HG03280 (cell line): ENCODE measurements around the gene FXYD2.
"Not testable (repeated sequence)": the region's sequence is repeated elsewhere in the genome, so short reads cannot be mapped to it uniquely, and the experiment has no call there.

Source experiments
- ATAC-seq: cut with Tn5 transposase; IDR thresholded peaks from one replicate; pipeline ENCODE4 v1.9.1; 2021; ENCODE audit warnings: mild to moderate bottlenecking, moderate library complexity; ENCODE audit not compliant: unreplicated experiment

The FXYD2 gene

DNA sequence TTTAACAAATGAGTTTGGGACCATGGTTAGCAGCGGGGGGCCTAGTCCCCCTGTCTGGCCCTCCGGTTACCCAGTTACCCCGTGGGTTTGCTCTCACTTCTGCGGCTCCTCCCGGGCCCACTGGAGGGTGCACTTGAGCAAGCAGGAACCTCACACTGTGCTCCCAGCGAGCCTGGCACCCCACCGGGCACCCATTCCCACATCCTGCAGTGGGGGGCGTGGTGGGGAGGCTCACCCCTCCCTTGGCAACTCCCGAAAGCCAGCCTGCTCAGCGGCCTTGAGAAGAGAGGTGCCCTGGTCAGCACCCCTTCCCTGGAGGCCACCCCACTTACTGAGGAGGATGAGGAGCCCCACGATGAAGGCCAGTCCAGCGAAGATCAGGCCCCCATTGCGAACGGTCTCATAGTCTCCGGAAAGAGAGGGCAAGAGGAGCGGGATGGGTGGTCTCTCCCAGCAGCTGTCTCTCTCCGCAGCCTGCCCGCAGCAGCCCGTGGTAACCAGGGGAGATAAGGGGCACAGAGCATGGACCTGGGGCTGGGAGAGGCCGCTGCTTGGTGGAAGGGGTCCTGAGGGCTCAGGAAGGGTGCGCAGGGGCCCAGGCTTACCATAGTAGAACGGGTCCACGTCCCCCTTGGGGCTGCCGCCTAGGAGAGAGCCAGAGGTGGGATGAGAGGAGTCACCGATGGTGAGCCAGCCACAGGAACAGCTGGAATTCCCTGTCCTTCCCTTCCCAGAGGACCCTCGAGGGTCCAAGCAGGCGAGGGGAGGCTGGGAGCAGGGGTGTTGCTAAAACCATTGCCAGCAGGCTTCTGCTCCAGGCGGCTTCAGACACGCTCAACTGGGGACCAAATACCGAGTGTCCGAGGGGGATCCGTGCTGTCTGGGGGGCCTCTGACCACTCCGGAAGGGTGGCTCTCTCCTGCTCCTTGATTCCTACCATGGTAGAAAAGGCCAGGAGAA lies 2.2 kb downstream of the FXYD2 start:
- no peak for ATAC-seq

DNA sequence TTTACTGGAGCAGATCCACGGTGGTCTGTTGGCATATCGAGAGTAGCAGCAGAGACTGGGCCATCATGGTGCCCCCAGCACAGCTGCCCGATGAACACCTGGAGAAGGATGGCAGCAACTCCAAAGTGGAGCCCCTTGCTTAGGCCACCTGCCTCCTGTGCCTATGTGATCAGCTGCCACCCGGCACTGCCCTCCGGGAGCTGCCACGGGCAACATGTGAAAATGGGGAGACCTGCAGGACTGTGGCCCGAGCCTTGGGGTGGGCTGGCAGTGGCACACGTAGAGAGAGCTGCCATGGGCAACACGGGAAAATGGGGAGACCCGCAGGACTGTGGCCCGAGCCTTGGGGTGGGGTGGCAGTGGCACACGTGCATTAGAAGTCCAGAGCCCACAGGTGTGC lies 3.1 kb downstream of the FXYD2 start:
- no peak for ATAC-seq

DNA sequence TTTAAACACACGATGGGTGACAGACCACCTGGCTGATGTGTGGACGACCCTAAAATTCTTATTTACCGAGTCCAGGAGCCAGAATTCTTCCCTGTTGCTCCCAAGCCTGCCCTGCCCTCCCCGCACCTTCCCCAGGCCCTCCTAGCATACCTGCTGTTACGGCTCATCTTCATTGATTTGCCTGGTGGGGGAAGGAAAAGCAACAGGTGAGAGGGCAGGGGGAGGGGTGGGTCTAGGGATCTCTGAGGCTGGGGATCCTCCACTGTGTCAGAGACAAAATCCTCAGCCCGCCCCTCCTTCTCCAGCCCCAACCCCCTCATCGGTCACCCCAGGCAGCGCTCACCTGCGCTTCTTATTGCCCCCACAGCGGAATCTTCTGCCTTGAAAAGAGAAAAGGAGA lies 4.0 kb downstream of the FXYD2 start:
- no peak for ATAC-seq

DNA sequence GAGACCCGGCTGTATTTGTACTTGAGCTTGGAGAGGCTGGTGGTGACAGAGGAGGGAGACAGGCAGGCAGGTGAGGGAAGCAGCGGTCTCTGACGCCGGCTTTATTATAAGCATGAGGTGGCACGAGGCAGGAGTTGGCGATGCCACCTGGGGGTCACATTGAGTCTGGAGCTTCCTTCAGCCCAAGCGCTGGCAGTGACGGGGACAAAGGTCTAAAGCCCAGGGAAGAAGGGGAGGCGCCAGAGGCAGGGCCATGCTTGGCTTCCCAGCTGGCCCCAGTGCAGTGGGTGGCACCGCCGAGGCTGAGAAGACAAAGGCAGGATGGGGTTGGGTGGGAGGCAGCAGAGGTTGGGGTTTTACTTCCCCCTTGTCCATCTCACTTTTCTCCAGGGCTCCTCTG lies 4.5 kb downstream of the FXYD2 start:
- no peak for ATAC-seq

DNA sequence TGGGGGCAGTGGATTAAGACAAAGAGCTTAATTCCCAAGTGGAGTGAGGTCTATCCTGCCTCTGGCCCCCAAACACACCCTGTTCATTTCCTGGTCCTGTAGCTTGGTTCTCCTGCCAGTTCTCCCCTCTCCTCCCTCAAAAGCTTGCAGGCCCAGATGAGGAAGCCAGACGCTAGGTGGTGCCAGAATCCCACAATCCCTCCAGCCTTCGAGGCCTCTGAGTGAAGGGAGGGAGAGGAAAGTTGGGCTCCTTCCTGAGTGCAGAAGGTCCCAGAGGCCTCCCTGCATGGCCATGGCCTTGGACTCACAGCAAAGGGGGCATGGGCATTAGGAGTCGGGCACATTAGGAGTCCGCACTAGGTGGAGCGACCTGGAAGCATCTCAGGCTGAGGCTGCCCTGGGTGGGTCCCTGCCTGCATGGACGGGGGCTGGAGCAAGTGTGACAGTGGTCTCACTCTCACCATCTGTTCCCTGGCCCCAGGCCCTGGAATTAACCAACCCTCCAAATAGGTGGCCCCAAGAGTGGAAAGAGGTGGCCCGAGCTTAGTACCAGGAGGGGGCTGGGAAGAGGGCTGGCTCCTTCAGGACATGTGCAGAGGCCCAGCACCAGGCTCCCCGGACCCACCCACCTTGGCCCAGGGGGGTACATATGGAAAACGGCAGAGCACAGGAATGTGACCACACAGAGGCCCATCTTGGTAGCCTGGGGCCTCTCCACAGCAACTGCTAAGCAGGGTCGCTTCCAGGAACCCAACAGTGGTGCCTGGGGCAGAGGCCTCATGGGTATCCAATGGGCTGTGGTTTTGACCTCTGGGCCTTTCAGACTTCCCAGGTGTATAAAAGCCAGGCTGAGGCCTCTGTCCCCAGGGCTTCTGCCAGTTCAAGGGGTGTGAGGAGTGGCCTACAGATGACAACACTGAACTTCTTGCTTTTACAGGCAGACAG lies 5.2 kb downstream of the FXYD2 start:
- no peak for ATAC-seq

DNA sequence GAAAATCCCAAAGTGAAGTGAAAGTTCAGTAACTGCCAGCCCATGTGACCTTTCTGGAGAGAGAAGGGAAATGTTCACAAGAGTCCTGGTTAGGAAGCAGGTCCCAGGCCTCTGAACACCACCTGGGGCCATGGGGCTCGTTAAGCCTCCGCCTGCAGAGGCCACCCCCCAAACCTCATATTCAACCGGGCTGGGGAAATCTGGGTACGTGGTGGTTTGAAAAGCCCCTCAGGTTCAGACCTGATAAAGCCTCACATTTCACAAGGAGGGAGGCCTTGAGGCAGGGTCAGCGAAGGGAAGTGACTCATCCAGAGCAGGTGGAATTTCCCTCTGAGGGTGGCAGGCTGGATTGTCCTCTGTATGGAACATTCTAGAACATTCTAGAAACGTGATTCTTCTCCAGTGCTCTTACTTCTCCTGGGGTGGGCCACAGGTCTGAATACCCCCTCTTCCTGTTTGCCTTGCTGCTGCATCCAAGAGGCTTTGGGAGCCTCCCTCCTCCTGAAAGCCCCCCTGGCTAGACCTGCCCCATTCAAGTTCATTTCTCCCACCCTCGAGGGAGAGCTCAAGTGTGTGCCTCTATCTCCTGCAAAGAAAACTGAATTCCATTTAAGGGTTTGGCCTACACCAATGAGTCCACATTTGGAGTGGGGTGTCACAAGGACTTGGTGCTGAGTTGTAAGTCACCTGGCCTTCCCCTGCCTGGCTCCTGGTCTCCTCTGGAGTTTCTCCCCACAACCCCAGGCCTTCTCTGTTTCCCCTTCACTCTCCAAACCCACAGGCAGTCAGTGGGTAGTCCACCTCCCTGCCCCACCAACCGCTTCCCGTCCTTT lies 6.3 kb downstream of the FXYD2 start:
- peak; percentile 23 for ATAC-seq

DNA sequence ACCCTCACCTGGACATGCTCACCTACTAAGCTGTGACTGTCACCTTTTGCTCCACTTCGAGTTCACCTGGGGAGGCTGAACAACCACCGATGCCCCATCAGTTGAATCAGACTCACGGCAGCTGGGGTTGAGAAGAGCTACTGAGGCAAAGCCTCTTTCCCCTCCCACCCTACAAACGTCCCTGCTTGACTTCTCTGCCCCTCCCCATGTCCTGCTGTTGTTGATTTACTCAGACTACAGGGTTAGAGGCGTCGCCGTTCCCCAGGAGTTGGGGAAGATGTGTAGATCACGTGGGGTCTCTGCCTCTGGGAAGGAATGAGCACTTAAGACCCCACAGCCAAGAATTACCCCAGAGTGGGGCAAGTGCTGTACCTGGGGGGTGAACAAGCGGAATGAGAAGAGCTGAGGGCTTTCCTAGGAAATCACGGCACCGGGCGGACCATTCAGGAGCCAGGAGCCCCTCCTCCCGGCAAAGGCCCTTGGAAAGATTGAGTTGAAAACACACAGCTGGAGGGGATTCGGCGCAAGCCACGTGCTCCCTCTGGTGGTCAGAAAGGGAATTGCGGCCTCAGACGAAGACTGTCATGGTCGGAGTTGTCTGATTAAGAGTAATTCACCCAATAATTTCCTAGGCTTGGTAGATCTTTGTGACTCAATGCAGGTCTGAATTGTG lies 7.0 kb downstream of the FXYD2 start:
- ATAC-seq: peak; percentile 32

DNA sequence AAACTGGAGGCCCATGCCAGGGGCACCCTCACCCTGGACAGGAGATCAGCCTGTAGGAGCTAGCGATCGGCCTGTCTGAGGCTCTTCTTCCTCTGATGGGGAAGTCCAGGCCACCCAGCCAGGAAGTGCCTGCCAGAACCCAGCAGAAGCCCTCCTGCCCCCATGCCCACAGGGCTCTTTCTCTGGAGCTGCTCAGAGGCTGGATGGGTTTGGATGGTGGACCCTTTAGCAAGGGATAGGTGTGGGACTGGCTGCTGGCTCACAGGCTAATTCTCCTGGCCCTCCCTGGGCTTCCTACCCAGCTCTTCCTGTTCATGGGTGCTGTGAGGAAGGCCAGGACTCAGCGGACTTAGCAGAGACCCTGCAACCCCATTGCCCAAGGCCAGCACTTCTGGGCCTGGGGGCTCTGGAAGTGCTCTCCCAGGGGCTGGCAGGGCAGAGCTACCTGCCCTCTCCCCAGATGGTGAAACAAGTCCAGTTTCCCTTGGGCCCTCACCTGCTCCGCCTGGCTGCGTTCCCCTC lies 7.6 kb downstream of the FXYD2 start:
- ATAC-seq: no peak

DNA sequence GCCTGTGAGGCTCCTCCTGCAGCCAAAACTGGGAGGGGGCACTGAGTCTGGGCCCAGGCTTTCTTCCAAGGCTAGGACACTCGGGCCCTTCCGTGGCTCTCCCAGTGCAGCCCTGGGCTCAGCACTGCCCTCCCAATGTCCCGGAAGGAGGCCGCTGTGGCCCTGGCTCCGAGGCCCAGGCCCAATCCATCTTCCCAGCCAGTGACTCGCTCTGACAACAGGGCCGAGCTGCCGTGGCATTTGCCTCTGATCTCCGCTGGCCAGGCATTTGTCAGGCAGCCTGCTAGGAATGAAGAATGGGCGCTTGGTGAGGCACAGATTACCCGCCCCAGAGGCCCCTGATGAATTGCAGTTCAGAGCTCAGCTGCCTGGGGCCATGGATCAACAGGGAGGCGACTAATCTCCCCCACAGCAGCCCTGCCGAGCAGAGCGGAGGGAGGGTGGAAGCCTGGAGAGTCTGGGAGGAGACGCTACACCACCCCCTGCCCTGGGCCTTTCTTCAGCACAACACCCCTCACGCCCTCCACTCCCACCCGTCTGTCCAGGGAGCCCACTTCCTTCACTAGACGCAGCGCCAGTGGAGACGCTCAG lies 8.3 kb downstream of the FXYD2 start:
- no peak for ATAC-seq

DNA sequence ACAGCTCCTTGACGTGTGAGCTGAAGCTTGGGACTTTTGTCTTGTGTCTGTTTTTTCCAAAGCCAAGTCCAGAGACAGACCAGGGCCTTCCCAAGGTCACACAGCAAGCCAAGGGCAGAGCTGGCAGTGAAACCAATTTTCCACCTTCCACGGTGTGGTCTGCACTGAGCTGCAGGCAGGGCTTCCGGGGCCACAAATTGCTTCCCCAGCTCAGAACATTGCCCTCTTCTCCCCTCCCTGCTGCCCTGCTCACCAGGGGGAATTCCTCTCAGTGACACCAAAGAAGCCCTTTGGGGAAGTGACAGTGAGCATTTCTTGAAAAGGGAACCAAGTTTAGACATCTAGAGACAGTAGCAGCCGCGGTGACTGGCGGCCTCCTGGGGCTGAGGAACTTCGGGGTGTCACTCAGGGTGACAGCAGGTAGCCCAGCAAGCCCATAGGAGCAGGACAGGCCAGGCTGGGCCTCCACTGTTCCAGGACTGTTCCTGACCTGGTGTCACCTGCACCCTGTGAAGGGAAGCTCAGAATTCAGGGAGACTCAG lies 9.2 kb downstream of the FXYD2 start:
- peak; percentile 51 for ATAC-seq

DNA sequence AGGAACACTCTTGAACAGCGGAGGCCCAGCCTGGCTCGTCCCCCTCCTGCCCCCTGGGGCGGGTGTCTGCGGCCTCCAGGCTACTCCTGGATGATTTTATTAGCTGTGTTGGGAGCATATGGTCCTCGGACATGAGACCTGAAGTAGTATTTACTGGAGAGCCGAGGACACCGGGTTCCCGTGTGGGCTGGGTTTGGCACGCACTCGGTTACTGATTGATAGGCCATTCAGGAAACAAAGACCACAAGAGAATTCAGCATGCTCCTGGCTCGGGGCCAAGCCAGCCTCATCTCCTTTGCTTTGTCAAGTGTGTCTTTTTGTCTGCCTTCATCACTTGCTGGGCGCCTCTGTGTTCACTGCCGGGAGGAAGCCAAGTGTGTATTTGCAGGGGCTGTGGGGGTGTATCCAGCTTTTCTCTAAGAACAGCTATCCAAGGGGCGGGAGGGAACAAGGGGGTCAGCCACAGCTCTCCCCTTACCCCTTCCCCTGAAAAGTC lies 9.7 kb downstream of the FXYD2 start:
- peak; percentile 33 for ATAC-seq

DNA sequence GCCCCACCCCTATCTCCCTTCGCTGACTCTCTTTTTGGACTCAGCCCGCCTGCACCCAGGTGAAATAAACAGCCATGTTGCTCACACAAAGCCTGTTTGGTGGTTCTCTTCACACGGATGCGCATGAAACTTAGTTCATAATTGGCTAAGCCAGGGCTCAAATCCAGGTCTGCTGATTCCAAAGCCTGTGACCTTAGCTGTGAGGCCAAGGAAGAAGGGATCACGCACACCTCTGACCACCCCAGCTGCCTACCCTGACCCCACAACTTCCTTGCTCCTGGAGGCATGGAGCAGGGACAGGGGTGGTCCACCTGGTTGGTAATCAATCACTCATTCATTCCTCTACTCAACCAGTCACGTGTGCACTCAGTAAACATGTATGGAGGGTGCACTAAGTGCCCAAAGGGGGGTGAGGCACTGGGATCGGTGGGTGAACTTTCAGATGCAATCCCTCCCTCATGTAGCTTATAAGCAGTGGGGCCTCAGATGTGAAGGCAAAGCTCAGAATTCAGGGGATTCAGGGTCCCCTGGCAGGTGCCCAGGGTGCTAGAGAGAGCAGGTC lies 10.3 kb downstream of the FXYD2 start:
- ATAC-seq: no peak

DNA sequence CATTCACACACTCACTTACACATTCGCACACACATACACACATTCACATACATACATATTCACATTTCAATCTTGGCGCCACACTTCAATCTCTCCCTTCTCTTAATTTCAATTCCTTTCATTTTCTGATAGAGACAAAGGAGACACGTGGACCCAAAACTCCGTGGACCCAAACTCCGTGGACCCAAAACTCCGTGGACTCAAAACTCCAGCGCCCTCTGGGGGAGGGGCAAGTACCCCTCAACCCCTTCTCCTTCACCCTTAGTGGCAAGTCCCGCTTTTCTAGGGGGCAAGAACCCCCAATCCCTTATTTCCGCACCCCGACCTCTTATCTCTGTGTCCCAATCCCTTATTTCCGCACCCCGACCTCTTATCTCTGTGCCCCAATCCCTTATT lies 14.5 kb downstream of the FXYD2 start:
- not testable (repeated sequence) for ATAC-seq

DNA sequence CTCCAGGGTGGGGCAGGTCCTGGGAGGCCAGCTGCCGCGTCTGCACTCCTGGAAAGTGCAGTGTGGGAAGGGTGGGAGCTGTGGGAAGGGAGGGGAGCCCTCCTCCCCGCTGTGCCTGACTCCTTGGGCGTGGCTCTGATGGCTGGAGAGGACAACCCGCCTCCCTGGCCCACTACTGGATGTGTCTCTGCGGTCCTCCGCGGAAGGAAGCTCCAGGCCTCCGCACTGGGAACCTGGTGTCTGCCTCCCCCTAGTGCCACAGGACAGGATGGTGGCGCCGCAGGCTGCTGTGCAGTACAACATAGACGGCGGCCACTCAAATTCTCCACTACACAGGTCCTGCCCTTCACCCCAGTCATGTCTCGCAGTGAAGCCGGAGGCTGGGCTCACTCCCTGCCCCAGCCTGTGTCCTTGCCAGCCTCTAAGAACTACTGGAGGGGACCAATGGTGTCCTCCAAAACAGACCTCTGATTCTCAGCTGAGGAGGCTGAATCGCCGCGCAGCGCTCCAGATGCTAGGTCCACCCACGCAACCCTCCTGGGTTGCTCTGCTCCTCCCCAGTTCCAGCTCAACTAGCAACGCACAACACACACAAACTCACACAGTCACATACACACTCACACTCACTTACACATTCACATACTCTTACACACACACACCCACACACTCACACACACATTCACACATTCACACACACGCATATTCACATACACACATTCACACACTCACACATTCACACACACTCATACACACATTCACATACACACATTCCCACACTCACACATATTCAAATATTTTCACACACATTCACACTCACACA lies 15.1 kb downstream of the FXYD2 start:
- ATAC-seq: no peak

DNA sequence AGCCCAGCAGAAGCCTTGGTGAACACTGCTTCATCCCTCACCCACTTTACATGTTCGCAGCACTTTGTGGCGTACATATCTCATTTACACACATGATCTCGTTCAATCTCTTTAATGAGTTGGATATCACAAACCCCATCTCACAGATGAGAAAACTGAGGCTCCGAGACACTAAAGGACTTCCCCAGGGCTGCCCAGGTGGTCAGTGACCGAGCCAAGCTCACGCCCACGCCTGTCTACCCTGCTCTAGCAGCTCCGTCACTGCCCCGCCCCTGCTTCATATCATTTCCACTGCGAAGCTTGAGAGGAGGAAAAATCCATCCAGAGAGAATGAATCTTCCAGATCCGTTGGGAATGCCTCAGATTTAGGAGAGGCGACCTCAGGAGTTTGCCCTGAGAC lies 15.8 kb downstream of the FXYD2 start:
- no peak for ATAC-seq

DNA sequence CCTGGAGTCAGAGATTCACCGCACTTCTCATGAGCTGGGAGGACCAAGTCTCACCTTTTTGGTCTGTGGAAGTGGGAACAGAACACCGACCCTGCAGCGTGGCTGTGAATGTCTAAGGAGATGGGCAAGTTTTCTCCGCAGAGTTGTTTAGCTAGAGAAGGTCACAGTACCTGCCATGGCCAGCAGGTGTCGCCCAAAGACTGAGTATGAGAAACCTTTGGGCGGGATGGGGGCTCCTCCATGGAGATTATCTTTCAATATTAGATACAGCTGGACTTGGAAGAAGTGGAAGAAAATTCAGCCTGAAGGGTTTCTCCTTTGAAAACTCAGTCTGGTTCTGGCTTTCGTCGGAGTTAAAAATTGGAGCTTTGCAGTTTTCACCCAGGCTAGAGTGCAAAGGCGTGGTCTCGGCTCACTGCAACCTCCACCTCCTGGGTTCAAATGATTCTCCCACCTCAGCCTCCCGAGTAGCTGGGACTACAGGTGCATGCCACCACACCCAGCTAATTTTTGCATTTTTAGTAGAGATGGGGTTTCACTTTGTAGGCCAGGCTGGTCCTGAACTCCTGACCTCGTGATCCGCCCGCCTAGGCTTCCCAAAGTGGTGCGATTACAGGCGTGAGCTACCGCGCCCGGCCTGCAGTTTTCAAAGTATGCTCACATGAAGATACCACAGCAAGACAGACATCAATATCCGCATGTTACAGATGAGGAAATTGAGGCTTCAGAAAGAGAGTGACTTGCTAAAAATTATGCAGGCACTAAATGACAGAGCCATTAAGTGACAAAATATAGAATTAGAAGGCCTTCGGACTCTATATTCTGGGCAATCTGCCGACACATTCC lies 16.8 kb downstream of the FXYD2 start:
- no peak for ATAC-seq

DNA sequence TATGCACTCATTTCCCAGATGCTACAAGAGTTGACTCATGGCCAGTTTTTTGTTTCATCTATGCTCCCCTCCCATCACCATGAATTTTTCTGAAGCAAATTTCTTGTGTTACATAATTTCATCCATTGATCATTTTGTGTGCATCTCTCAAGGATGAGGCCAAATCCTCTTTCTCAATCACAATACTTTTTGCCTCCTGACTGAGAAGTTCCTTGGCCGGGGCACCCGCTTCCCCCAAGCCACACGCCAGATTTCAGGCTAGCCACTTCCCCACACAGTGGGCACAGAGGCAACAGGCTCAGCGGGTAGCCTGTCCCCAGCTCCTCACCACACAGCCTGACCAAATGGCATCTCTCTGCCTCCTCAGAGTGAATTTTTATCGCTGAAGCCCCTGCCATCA lies 17.7 kb downstream of the FXYD2 start:
- no peak for ATAC-seq
